Measurements from ENCODE around the gene CHKA.

The CHKA gene

DNA sequence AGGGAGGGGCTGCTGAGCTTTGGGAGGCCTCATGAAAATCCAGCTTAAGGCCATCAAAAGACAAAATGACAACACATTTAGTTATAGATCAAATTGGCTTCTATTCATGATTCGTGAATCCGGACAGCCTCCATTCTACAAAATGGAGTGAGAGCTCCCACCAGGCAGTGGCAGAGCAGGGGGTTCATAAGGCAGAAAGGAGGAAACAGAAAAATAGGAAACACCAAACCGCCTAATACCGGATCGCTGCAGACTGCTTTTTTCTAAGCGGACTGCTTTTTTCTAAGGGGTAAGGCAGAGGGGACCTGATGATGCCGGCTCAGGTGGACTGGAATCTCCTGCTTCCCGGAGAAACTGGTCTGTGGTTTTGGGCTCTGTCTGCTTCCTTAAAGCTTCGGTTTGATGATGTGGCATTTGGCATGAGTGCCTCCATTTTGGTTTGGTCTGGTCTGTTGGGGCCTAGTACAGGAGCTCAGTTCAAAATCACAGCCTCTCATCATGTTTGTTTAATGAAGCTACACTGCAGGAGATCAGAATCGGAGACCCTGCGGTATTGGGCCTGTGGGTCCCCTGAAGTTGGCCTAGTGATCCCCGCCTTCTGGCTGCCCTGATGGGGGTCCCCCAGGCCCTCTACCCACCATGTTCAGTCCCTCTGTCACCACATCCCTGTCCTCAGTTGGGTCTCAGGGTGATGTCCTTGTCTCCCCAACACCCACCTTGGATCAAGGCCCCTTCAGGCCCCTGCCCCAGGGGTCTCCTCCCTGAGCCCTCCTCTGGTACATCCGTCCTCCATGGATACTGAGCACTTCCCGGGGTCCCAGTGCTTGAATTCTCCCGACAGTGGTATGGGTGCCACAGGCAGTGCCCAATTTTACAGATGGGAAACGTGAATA is 109.9 kb downstream of the CHKA start:
- no peaks in the 10 kb centered on the region for H3K79me2 ChIP-seq (ENCODE audit: insufficient read depth, low read depth)
- no peaks in the 10 kb centered on the region for H3K27me3 ChIP-seq (ENCODE audit: insufficient read depth, low read depth)
- no peak overlapping the region; the same call in 1 of the 2 replicates for H3K9ac ChIP-seq
- no peaks in the 10 kb centered on the region for H3K36me3 ChIP-seq (ENCODE audit: insufficient read depth)
- H3K4me2 ChIP-seq: peak overlapping the region; percentile 97
- TF ChIP-seq, protein P1, sequence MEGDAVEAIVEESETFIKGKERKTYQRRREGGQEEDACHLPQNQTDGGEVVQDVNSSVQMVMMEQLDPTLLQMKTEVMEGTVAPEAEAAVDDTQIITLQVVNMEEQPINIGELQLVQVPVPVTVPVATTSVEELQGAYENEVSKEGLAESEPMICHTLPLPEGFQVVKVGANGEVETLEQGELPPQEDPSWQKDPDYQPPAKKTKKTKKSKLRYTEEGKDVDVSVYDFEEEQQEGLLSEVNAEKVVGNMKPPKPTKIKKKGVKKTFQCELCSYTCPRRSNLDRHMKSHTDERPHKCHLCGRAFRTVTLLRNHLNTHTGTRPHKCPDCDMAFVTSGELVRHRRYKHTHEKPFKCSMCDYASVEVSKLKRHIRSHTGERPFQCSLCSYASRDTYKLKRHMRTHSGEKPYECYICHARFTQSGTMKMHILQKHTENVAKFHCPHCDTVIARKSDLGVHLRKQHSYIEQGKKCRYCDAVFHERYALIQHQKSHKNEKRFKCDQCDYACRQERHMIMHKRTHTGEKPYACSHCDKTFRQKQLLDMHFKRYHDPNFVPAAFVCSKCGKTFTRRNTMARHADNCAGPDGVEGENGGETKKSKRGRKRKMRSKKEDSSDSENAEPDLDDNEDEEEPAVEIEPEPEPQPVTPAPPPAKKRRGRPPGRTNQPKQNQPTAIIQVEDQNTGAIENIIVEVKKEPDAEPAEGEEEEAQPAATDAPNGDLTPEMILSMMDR (conservative IDR thresholded peaks at IDR 0.05; ENCODE audit: low read depth, low read length): no peak
- H2AFZ ChIP-seq (ENCODE audit: low read depth): no peak overlapping the region
- H3K4me3 ChIP-seq (IDR thresholded peaks at IDR 0.05; ENCODE audit: insufficient read depth, low read depth, low read length): no peak overlapping the region
- peaks cover 73% of the 10 kb centered on the region for H3K4me1 ChIP-seq (ENCODE audit: low read depth, poor library complexity, severe bottlenecking)
- no peaks in the 10 kb centered on the region for H4K20me1 ChIP-seq (ENCODE audit: insufficient read depth)
- H3K27ac ChIP-seq: no peak overlapping the region

DNA sequence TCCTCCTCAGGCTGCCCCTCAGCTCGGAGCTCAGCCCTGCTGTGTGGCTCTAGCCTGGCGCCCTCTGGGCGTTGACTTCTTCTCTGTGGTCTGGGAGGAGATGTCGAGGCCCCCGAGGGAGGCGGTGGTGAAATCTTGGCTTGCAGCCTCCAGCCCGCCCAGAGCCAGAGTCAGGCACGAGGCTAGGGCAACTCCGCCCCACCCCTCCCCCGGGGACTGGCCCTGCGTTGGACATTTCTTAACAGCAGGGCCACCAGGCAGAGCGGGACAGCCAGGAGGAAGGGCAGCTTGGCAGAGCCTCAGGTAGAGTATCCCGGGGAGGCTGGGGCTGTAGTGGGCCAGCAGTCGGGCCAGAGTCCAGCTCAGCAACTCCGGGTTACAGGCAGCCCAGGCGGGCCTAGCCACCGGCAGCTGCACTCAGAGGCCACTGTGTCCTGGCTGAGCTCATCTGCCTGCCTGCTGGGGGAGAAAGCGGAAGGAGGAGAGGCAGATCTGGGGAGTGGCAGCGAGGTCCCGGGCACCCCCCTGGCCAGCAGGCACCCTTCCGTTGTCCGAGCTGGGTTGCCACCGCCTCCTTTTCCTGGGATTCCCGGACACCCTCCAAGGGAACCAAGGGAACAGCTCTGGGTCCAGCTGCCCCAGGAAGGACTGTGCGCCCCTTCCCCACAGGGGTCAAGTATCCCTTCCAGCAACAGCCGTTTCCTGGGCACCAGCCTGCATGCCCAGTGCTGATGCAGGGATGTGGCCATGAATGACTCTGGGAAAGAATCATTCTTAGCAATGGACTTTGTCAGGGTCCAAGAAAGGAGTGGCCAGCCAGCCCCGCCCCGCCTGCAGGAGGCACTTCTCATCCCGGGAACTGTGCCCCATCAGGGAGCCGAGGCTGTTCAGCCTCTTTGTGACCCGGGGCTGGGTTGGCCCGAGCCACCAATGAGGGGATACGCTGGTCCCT is 110.8 kb downstream of the CHKA start, which contains the start of gene ALDH3B1:
Gene ALDH3B1, plus strand, starts transcription at position 238 of the 952 bp plus-strand sequence. CDS start 4,971 bp downstream, outside the sequence.
- Histone ChIP-seq H3K79me2 (ENCODE audit: insufficient read depth, low read depth) (no peaks in the 10 kb centered on the region), H3K36me3 (ENCODE audit: insufficient read depth) (no peaks in the 10 kb centered on the region), H3K4me1 (ENCODE audit: low read depth, poor library complexity, severe bottlenecking) (peaks cover 78% of the 10 kb centered on the region), H4K20me1 (ENCODE audit: insufficient read depth) (no peaks in the 10 kb centered on the region), H3K27me3 (ENCODE audit: insufficient read depth, low read depth) (no peaks in the 10 kb centered on the region), H3K27ac (peak within 1 kb of the TSS; percentile 92), H2AFZ (ENCODE audit: low read depth) (peak within 1 kb of the TSS; percentile 73), H3K4me3 (IDR thresholded peaks at IDR 0.05; ENCODE audit: insufficient read depth, low read depth, low read length) (no peak within 1 kb of the TSS), H3K9ac (peak within 1 kb of the TSS; percentile 84), H3K4me2 (peak within 1 kb of the TSS; percentile 97)
- TF ChIP-seq, protein P1 (conservative IDR thresholded peaks at IDR 0.05; ENCODE audit: low read depth, low read length): no peak; the same call in 1 of the 2 replicates

DNA sequence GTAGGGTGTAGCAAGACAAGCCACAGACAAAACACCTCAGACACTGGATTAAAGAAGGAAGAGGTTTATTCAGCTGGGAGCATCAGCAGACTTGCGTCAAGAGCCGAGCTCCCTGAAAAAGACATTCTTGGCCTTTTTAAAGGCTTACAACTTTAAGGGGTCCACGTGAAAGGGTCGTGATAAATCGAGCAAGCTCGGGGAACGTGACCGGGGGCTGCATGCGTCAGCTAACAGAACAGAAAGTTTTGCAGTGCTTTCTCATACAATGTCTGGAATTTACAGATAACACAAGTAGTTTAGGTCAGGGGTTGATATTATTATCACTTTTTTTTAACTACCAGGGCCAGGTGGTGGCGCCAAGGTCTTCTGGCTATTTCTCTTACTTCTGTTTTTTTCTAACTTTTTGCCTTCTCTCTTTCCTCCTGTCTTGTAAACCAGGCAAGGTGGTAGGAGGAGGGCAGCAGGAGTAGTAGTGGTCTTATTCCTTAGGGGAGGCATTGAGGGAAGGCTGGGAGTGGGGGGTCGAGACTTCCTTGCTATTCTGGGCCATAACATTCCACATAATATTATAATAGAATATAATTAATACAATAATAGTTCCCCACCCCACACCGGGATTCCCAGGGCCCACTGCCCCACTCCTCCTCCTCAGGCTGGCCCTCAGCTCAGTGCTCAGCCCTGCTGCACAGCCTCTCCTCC is 111.6 kb downstream of the CHKA start:
- Histone ChIP-seq H4K20me1 (ENCODE audit: insufficient read depth) (no peaks in the 10 kb centered on the region), H3K4me2 (peak overlapping the region; percentile 97), H3K4me1 (ENCODE audit: low read depth, poor library complexity, severe bottlenecking) (peaks cover 84% of the 10 kb centered on the region), H2AFZ (ENCODE audit: low read depth) (peak overlapping the region; percentile 73), H3K36me3 (ENCODE audit: insufficient read depth) (no peaks in the 10 kb centered on the region), H3K27me3 (ENCODE audit: insufficient read depth, low read depth) (no peaks in the 10 kb centered on the region), H3K27ac (peak overlapping the region; percentile 92), H3K79me2 (ENCODE audit: insufficient read depth, low read depth) (no peaks in the 10 kb centered on the region), H3K4me3 (IDR thresholded peaks at IDR 0.05; ENCODE audit: insufficient read depth, low read depth, low read length) (no peak overlapping the region), H3K9ac (peak overlapping the region; percentile 84)
- TF ChIP-seq, protein P1 (conservative IDR thresholded peaks at IDR 0.05; ENCODE audit: low read depth, low read length): peak; percentile 45
